A375 (cell line): Measurements from ENCODE around the gene TMEM255B. TPM values are rescaled to one million over a fixed set of nuclear protein-coding genes. Genes with fewer than 3 reads are reported as not detected.

Source experiments
- total RNA-seq: library from RNA; depleted of rRNA; stranded (reverse); fragments of >200 nt; shearing (Covaris generic); gene quantifications from 2 replicates; pipeline ENCODE4 v1.2.3, GENCODE V29; 2014; rRNA removed

TMEM255B gene
- 1.8 and 2.1 TPM in 2 replicates for total RNA-seq

DNA sequence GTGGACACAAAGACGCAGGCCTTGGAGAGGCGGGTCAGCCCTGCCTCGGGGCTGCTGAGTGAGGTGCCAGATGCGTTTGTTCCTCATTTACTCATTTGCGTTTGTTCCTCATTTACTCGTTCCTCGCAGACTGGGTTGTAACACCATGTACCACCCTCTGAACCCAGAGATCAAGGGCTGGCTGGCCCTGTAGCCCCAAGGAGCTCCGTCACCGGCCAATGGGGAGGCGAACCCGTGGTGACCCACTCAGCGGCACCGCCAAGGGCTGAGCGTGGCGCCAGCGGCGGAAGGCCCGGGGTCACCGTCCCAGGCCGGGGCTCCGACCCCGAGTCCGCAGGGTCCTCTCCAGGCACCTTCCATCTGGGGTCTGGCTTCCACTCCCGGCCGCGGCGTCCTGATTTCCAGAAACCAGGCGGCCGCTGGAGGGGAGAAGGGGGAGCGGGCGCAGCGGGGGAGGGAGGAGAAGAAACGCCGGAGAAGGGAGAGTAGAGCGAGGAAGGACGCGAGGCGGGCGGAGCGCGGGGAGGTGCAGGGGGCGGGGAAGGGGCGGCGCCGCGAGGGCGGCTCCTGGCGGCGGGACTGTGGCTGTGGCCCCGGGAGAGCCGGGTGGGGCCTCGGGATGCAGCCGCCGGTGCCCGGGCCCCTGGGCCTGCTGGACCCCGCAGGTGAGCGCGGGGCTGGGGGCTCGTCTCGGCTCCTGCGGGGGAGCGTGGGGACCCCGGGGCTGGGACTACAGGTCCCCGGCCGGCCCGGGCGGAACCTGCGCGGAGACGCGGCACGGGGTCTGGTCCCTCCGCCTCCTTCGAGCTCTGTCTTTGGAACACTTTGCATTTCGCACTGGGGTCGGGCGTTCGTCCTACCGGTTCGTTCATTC is at the start of gene TMEM255B:
Gene TMEM255B, plus strand, starts transcription at position 576 of the 874 bp plus-strand sequence. Its CDS starts 44 bp downstream, at position 620.

DNA sequence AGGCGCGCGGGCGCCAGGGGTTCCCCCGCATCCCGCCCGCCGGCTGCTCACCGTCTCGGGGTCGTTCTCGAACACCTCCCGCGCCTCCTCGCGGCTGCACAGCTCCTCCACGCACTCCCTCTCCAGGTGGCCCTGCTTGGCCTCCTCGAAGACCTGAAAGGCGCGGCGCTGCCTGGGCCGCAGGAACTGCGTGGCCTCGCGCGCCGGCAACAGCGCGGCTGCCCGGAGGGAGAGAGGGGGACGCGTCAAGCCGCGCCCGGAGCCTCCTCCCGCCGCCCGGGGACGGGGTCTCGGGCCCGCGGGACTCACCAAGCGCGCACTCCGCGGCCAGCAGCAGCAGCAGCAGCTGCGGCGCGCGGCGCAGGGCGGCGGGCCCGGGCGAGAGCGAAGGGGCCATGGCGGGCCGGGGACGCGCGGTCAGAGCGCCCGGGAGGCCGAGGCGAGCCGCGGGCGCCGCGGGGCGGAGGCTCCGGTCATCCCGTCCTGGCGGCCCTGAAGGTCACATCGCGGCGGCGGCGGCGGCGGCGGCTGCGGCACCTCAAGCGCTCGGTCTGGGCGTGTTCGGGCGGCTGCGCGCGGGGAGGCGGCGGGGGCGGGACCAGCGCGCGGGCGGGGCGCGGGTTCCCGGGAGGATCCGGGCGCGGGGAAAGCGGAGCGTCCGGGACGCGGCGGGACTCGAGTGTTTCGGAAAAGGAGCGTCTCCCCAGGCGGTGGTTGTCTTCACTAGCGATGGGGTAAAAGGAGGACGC is 104.7 kb downstream of the TMEM255B start, which contains the start of gene GAS6:
Gene GAS6, minus strand, starts transcription at position 553 of the 749 bp plus-strand sequence. Its CDS starts 156 bp downstream, at position 397.

Other genes starting within 250 kb of the TMEM255B start
- 98.3 and 103 TPM in 2 replicates for gene TFDP1, start 174.5 kb upstream of the TMEM255B start, total RNA-seq
- gene ATP4B, start 101.0 kb upstream of the TMEM255B start, total RNA-seq: not detected in 2 replicates
- gene GRK1, start 92.0 kb upstream of the TMEM255B start, total RNA-seq: 0.03 TPM in 1 of 2 replicates, not detected in the other
- 8.0 and 10.5 TPM in 2 replicates for gene GAS6, start 104.8 kb downstream of the TMEM255B start, total RNA-seq
- gene C13orf46, start 214.8 kb downstream of the TMEM255B start, total RNA-seq: 0.82 and 1.4 TPM in 2 replicates